ENCODE measurements around the gene NEXMIF.

- TF ChIP-seq, protein P1, sequence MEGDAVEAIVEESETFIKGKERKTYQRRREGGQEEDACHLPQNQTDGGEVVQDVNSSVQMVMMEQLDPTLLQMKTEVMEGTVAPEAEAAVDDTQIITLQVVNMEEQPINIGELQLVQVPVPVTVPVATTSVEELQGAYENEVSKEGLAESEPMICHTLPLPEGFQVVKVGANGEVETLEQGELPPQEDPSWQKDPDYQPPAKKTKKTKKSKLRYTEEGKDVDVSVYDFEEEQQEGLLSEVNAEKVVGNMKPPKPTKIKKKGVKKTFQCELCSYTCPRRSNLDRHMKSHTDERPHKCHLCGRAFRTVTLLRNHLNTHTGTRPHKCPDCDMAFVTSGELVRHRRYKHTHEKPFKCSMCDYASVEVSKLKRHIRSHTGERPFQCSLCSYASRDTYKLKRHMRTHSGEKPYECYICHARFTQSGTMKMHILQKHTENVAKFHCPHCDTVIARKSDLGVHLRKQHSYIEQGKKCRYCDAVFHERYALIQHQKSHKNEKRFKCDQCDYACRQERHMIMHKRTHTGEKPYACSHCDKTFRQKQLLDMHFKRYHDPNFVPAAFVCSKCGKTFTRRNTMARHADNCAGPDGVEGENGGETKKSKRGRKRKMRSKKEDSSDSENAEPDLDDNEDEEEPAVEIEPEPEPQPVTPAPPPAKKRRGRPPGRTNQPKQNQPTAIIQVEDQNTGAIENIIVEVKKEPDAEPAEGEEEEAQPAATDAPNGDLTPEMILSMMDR (conservative IDR thresholded peaks at IDR 0.05), result no peak
- no peak for TF ChIP-seq EZH2 (IDR thresholded peaks at IDR 0.05; ENCODE audit: low read depth)
Observed at GRCh38 chrX:74931214-74931613, 6.0 kb upstream of the NEXMIF start.

Data from PC-9 (cell line).